HCT116 (cell line): ENCODE results near the gene RNF112. TPM values are rescaled to one million over a fixed set of nuclear protein-coding genes. Genes with fewer than 3 reads are reported as not detected.

Source experiments
- ATAC-seq: fragments of 200-7000 bp; cut with Tn5 transposase; 2 replicates; pipeline ENCODE4 v1.9.1; 2020; ENCODE audit warnings: mild to moderate bottlenecking, moderate library complexity
- BruUV-seq: library from RNA; stranded (reverse); fragments of 400-500 nt; replicated peaks from 2 replicates; lab custom pipeline; 2021; lab: Mats Ljungman, UMichigan
- CTCF ChIA-PET: fragments of 300-600 bp; sonication (Branson Sonifier 250); formaldehyde crosslinking; loops from one replicate; lab custom pipeline; 2021; ENCODE audit warnings: antibody characterized with exemption; lab: Charles Lee
- POLR2A ChIA-PET: fragments of 300-600, 350-600 bp; sonication (Branson Sonifier 250); formaldehyde crosslinking; loops from one replicate; lab custom pipeline; 2021; ENCODE audit warnings: antibody characterized with exemption; lab: Charles Lee
- RAD21 ChIA-PET, 2 experiments: fragments of 300-600 bp; sonication (Branson Sonifier 250); formaldehyde crosslinking; loops; one replicate each; lab custom pipeline; 2023; ENCODE audit warnings: low total read pairs in 2 of 2; ENCODE audit not compliant: uncharacterized antibody in 2 of 2, unreplicated experiment in 2 of 2, low non-redundant PET in 1 of 2; lab: Charles Lee
- DNase-seq: peaks from one replicate; pipeline ENCODE4 v3.0.0-alpha.2; 2010; ENCODE audit warnings: low read depth, low spot score
- H2AFZ ChIP-seq: fragments of 200-600 bp; shearing (Covaris generic), sonication (generic); 2 replicates; pipeline ENCODE4 v1.6.1; 2017; ENCODE audit warnings: low read depth, mixed run types, mixed read lengths, antibody characterized with exemption, low read length; ENCODE audit not compliant: poor library complexity, severe bottlenecking
- H3K27ac ChIP-seq: 2 replicates; pipeline ENCODE4 v1.5.1; 2012; ENCODE audit warnings: low read depth, low read length
- H3K27me3 ChIP-seq: fragments of 200-600 bp; sonication (generic); 2 replicates; pipeline ENCODE4 v1.6.1; 2016; ENCODE audit warnings: mixed run types, low read length, mixed read lengths; ENCODE audit not compliant: insufficient read depth
- H3K36me3 ChIP-seq, 2 experiments: fragments of 200-500 bp in 1 of 2; fragments of 200-600 bp in 1 of 2; sonication (Bioruptor generic) in 1 of 2; sonication (generic) in 1 of 2; 2 replicates each; pipeline versions ENCODE4 v1.5.1 to v1.6.1; 2014 to 2016; ENCODE audit warnings: low read length in 2 of 2, inconsistent platforms in 1 of 2, mixed read lengths in 1 of 2, mixed run types in 1 of 2; ENCODE audit not compliant: insufficient read depth in 2 of 2, control insufficient read depth in 1 of 2
- H3K4me1 ChIP-seq, 2 experiments: fragments of 200-600 bp in 1 of 2; sonication (generic) in 1 of 2; 2 replicates each; pipeline versions ENCODE4 v1.5.1 to v1.6.1; 2012 to 2017; ENCODE audit warnings: low read length in 2 of 2, inconsistent platforms in 1 of 2, mild to moderate bottlenecking in 1 of 2, mixed read lengths in 1 of 2, mixed run types in 1 of 2, moderate library complexity in 1 of 2; ENCODE audit not compliant: insufficient read depth in 2 of 2, control insufficient read depth in 1 of 2
- H3K4me2 ChIP-seq: fragments of 200-600 bp; sonication (generic); 2 replicates; pipeline ENCODE4 v1.6.1; 2017; ENCODE audit warnings: mixed run types, low read length, mixed read lengths
- H3K4me3 ChIP-seq, 2 experiments: fragments of 200-600 bp in 1 of 2; sonication (generic) in 1 of 2; replicated peaks in 1 of 2; 2 replicates each; pipeline ENCODE4 v1.5.1; 2011 to 2016; ENCODE audit warnings: low read length in 2 of 2, control low read depth in 1 of 2, low read depth in 1 of 2, mild to moderate bottlenecking in 1 of 2, mixed read lengths in 1 of 2, mixed run types in 1 of 2
- H3K79me2 ChIP-seq: fragments of 200-600 bp; sonication (generic); 2 replicates; pipeline ENCODE4 v1.6.1; 2017; ENCODE audit warnings: mild to moderate bottlenecking, mixed run types, low read length, moderate library complexity, mixed read lengths; ENCODE audit not compliant: insufficient read depth
- H3K9ac ChIP-seq: fragments of 200-600 bp; sonication (generic); 2 replicates; pipeline ENCODE4 v1.6.1; 2016; ENCODE audit warnings: low read length, mixed read lengths
- H3K9me2 ChIP-seq: fragments of 200-600 bp; sonication (generic), shearing (Covaris generic); 2 replicates; pipeline ENCODE4 v1.6.1; 2017; ENCODE audit warnings: mixed run types, mild to moderate bottlenecking, moderate library complexity; ENCODE audit not compliant: insufficient read depth
- H3K9me3 ChIP-seq, 2 experiments: fragments of 200-500 bp in 1 of 2; fragments of 200-600 bp in 1 of 2; sonication (Bioruptor generic) in 1 of 2; sonication (generic) in 1 of 2; 2 replicates each; pipeline ENCODE4 v1.6.1; 2014 to 2017; ENCODE audit warnings: low read length in 2 of 2, mixed read lengths in 2 of 2, inconsistent platforms in 1 of 2, low read depth in 1 of 2, mild to moderate bottlenecking in 1 of 2, mixed run types in 1 of 2, moderate library complexity in 1 of 2; ENCODE audit not compliant: control insufficient read depth in 1 of 2, insufficient read depth in 1 of 2
- H4K20me1 ChIP-seq: fragments of 200-600 bp; sonication (generic), shearing (Covaris generic); 2 replicates; pipeline ENCODE4 v1.6.1; 2017; ENCODE audit warnings: mixed run types, mild to moderate bottlenecking, moderate library complexity; ENCODE audit not compliant: insufficient read depth
- ATF3 ChIP-seq: IDR thresholded peaks from 2 replicates; pipeline ENCODE4 v1.6.1; 2012
- CBX3 ChIP-seq: IDR thresholded peaks from 2 replicates; pipeline ENCODE4 v1.6.1; 2012; ENCODE audit warnings: low read depth
- ELF1 ChIP-seq: IDR thresholded peaks from 2 replicates; pipeline ENCODE4 v1.6.1; 2012; ENCODE audit warnings: low read depth, borderline replicate concordance
- EZH2 ChIP-seq: fragments of 200-600 bp; sonication (generic); IDR thresholded peaks from 2 replicates; pipeline ENCODE4 v1.6.1; 2017; ENCODE audit warnings: antibody characterized with exemption, mixed run types
- EZH2phosphoT487 ChIP-seq: fragments of 200-600 bp; IDR thresholded peaks from 2 replicates; pipeline ENCODE4 v1.6.1; 2018; ENCODE audit warnings: antibody characterized with exemption, borderline replicate concordance
- POLR2A ChIP-seq: IDR thresholded peaks from 2 replicates; pipeline ENCODE4 v1.7.0; 2011; ENCODE audit warnings: borderline replicate concordance; ENCODE audit not compliant: insufficient read depth, insufficient read length; ENCODE audit errors: extremely low read depth
- POLR2AphosphoS5 ChIP-seq: IDR thresholded peaks from 2 replicates; pipeline ENCODE4 v1.6.1; 2011; ENCODE audit warnings: mild to moderate bottlenecking, low read depth, low read length, moderate library complexity
- RAD21 ChIP-seq: IDR thresholded peaks from 2 replicates; pipeline ENCODE4 v1.6.1; 2012; ENCODE audit warnings: low read depth, mild to moderate bottlenecking
- REST ChIP-seq: IDR thresholded peaks from 2 replicates; pipeline ENCODE4 v1.6.1; 2012; ENCODE audit warnings: low read depth
- SIN3A ChIP-seq: IDR thresholded peaks from 2 replicates; pipeline ENCODE4 v1.6.1; 2012; ENCODE audit warnings: low read depth
- YY1 ChIP-seq: IDR thresholded peaks from 2 replicates; pipeline ENCODE4 v1.6.1; 2011; ENCODE audit warnings: low read length, low read depth, moderate library complexity, mild to moderate bottlenecking; ENCODE audit not compliant: insufficient replicate concordance; ENCODE audit errors: extremely low read depth
- ZNF274 ChIP-seq: fragments of 200-500 bp; sonication (Bioruptor generic); IDR thresholded peaks from 2 replicates; pipeline ENCODE4 v1.6.1; 2014; ENCODE audit warnings: mild to moderate bottlenecking, low read depth, low read length, inconsistent platforms
- intact Hi-C: fragments of 100-400 bp; cut with micrococcal nuclease; formaldehyde crosslinking; loops from 2 replicates; pipeline ENCODE4 v1.10.0; 2022
- total RNA-seq: library from RNA; stranded (reverse); gene quantifications from one replicate; pipeline ENCODE4 v1.2.1, GENCODE V29; 2021; ENCODE audit not compliant: unreplicated experiment
- TF ChIP-seq, protein P1 (sequence below): IDR thresholded peaks from 2 replicates; pipeline ENCODE4 v1.6.1; 2012

The RNF112 gene
- total RNA-seq, 1 experiment from 2014 or later: 0.98 TPM

- intact Hi-C loops: no loop called here
- Histone ChIP-seq H3K4me3 (no peak overlapping the region), H3K4me2 (no peak overlapping the region), H3K27me3 (no peaks in the 10 kb centered on the region), H2AFZ (no peak overlapping the region), H3K36me3 (no peaks in the 10 kb centered on the region), H3K9ac (no peak overlapping the region), H3K9me3 (no peaks in the 10 kb centered on the region), H3K4me1 (no peaks in the 10 kb centered on the region), H3K27ac (no peak overlapping the region), H4K20me1 (no peaks in the 10 kb centered on the region), H3K79me2 (no peaks in the 10 kb centered on the region), H3K9me2 (no peaks in the 10 kb centered on the region)
- ChIA-PET CTCF (interaction anchor here (1.5 to 2.2 kb wide), 2 partner anchors 14 to 329 kb away, joined by 3 to 10 read pairs; no protein-coding TSS in a partner anchor), POLR2A (no interaction called here), RAD21 (interaction anchor here in 1 of 2 experiments (0.7 kb wide), 1 partner anchor 70 kb away, joined by 3 read pairs; no protein-coding TSS in a partner anchor)
- ATAC-seq (no peak), DNase-seq (no peak)
- no TSS peak for BruUV-seq
- TF ChIP-seq REST (no peak), YY1 (no peak), ZNF274 (no peak), RAD21 (no peak), ELF1 (no peak), ATF3 (no peak), EZH2phosphoT487 (no peak), POLR2AphosphoS5 (no peak), SIN3A (no peak), POLR2A (no peak), CBX3 (no peak), EZH2 (no peak)
- TF ChIP-seq, protein P1, sequence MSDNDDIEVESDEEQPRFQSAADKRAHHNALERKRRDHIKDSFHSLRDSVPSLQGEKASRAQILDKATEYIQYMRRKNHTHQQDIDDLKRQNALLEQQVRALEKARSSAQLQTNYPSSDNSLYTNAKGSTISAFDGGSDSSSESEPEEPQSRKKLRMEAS: no peak
These were observed 22.2 kb downstream of the RNF112 start for GRCh38 chr17:19433255-19433654.
